Activated CD4-positive, alpha-beta T cell treated with anti-CD3 and anti-CD28 coated beads for 48 hours (primary cell): ENCODE results near the gene MYO15B.

Experiments
- DNase-seq: peaks from one replicate; pipeline ENCODE4 v3.0.0-alpha.2; 2020

MYO15B gene

DNA sequence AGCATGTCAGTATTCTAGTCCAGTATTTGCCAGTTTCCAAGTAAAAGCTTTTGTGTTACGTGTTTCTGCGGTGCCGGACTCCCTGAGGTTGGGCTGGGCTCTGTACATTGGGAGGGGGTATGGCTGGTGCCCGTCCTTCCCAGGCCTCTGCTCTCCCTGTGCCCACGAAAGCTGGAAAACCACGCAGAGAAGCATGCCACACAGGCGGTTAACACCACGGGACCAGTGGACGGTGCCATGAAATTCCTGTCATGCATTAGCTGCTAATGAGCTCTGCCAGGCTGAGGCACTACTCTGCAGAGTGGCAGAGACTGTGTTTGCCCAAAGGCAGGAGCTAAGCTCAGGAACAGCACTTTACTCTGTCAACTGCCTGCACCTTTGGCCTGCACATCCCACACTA lies 53.7 kb downstream of the MYO15B start:
- DNase-seq = no peak

DNA sequence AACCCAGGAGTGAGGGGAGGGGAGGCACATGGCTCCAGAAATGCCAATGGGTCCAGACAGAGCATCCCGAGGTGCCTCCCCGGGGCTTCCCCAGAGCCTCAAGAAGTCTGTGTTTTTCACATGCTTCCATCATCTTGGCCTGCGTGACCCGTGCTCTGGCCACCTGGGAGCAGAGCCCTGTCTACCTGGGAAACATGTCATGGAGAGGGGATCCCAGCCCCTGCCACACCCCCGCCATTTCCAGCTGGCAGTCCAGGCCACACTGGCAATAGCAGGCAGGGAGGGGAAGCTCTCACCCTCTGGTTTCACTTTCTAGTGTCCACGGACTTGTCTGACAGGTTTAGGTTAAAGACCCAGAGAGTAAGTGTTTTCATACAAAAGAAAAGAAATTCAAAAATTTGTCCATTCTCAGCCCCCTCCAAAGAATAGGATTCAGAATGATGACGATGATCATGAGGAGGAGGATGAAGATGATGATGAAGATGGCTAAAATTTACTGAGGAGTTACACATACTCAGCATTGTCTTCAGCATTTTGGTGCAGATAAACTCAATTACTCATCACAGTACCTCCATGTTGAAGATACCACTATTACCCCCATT lies 54.7 kb downstream of the MYO15B start:
- DNase-seq = no peak

DNA sequence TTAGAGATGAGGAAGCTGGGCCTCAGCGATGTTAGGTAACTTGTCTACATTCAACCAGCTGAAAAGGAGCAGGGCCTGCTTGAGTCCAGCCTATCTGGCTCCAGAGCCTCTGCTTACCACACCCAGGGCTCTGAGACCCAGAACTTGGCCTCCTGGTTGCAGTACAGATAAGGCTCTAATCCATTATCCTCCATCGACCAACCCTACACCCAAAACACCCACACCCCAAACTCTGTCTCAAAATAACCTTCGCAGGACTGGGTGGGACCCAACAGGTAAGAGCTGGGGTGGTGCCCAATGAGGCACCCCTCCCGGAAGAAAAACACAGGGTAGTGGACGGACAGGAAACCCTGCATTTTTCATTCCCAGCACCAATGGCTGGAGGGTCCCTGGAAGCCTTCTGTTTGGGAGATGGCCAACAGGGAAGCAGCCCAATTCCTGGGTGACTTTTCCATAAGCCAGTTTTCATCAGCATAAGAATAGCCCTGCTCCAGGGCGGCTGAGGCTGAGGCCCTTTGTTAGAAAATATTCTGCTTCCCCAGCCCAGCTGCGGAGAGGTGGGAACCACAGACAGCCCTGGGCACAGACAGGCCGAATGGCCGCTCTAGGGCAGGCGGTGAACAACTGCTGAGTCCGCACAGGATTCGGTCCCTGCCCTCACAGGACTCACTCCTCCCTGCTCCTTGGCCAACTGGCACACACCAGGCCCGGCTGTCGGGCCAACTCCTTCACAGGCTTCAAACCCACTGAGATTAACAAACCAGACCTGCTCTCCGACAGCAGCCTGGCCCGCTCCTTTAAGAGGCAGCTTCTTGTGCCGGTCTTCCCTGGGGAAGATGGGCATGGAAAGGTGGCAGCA lies 55.4 kb downstream of the MYO15B start:
- DNase-seq = no peak

DNA sequence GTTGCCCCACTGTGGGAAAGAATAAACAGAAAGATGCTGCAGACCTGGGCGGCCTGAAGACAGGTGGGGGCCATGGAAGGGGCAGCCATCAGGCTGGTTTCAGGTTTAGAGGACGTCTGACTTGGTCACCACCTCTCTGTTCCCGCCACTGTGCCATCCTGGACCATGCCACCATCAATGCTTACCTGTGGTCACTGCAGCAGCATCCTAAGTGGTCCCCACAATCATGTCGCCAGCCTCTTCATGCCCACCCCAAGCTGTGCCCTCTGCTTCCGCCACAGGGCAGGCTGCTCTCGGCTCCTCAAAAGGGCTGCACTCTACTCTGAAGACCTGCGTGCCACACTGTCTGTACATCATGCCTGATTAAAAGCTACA lies 56.0 kb downstream of the MYO15B start:
- DNase-seq = no peak

DNA sequence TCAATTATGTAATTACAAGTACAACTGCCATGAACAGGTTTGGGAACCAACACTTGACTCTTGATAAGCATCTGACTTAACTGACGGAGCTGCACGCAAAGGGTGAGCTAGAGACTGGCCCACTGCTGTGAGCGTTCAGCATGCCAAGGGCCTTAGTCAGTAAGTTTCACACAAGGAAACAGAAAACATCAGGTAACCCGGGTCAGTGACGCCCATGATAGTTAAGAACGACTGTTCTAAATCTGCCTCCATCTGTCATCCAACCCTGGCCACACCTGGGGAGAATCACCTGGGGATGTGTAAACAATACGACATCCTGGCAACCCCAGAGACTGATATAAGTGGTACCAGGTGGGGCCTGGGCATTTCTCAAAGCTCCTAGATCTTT lies 57.9 kb downstream of the MYO15B start:
- DNase-seq = no peak

DNA sequence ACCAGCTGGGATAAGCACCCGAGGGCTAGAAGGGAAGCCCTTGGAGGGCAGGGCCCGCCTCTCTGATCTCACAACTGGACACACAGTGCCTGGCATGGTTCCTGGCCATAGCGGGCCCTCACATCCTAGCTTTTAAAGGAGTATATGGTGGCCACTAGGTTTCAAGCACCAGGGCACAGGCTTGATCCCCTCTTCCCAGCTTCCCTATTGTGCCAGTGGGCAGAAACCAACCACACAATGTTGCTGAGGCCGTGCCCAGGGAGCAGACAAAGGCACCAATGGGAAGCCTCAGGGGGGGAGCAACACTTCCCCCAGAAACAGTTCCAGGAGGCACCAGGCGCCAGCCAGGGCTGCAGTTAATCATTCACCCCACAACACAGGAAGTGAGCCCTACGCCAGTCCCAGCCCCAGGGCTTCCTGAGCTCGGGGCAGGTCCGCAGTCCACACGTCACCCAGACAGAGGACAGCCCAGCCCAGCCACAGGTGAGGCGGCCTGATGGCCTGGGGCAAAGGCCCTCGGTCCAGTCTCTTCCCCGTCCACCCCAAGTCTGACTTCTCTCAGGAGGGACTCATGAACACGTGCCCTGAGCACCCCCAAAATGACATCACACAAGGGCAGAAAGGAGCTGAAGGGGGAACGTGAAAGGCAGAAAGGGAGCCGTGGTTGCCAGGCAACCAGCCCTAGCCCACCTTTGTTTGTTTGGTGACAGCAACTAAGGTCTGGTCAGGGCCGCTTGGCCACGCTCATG lies 58.5 kb downstream of the MYO15B start:
- no peak for DNase-seq

DNA sequence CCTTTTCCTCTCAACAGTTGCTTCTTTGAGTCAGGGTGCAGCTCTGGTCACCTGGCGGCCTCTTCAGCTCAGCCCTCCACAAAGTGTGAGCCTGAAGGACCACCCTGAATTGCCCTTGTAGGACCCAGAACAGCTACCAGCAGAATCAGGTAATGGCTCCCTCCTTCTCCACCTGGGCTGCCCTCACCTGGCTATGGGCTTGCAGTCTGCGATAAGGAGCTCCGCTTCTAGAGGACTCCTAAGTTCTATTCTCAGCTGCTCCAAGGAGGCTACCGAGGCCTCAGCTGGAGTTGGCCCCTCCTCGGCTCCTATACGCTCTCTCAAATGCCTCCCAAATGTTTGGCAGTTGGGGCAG lies 59.0 kb downstream of the MYO15B start:
- DNase-seq = no peak

DNA sequence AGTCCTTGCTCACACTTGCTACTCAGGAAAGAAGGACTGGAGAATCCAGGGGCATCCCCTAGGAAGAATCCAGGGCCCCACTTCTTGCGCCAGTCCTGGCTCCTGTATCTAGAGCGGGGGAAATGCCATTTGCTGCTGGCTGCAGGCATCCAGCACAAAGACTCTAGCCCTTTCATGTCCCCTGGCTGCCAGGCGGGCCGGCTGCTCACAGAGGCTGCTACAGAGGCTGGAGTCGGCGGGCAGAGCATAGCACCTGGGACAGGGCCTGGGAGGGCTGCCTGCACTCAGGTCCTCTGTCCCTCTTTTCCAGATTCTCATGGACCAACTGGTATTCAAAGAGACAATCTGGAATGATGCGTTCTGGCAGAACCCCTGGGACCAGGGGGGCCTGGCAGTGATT lies 59.5 kb downstream of the MYO15B start:
- DNase-seq = no peak

DNA sequence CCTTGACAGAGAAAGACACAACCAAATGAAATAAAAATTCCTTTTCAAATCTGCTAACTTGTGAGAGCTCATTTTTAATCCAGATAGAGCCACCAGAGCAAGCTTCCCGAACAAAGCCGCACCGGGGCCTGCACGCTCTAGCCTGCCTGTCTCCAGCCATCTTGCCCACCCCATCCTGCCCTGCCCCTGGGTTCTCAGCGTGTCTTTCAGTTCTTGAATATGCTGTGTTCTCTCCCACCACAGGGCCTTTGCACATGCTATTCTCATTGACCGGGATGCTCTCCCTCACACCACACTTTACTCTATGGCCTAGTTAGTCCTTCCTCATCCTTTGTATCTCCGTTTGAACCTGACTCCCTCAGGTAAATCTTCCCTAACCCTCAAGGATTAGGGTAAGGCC lies 60.3 kb downstream of the MYO15B start:
- DNase-seq = no peak

DNA sequence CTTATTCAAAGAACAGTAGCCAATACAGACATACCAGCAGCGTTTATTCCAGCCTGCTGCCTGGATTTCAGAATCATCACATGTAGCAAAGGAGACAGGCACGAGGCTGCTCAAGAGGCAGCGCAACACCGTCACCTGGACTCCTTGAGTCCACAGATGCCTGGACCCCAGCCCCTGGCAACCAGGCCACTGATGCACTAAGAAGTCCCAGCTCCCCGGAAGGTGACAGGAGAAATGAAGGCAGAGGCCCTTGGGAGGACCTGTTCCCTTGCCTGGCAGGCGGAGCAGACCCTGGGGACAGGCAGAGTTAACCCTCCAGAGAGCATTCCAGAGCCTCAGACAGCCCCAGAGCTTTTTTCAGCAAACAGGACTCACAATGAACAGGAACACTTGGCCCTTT lies 62.1 kb downstream of the MYO15B start:
- DNase-seq = no peak

DNA sequence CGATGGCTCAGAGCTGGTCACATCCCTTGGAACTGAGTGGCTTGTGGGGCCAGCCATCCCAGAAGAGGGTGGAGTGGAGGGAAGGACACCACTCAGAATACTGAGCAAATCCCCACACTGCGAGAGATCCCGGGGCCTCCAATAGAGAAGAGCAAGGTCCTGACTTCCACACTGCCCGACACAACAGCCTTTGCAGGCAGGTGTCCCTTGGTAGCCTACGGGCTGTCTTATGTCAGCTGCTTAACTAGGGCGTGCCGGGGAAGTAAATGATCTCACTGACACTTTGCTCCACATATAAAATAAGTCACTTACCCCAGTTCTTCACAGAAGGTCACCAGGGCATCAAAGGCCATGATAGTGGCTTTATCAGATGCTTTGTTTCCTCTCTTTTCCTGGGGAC lies 63.3 kb downstream of the MYO15B start:
- DNase-seq = no peak

DNA sequence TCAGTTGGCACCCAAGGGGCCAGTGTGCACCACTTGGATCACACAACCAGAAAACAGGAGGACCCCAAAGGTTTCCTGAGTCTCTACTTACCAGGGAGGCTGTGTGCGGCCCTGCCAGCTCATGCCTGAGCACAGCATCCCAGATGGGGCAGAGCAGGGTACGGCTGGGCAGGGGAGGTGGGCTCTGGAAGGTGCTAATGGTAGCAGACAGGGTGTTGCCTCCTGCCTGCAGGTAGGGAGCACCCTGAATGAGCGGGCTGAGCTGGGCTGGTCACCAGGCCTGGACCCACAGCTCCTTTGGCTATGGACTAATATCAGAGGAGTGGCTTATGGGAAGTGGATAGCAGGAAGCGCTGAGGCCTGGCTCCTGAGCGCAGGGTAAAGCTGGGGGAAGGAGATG lies 64.7 kb downstream of the MYO15B start:
- DNase-seq = no peak

DNA sequence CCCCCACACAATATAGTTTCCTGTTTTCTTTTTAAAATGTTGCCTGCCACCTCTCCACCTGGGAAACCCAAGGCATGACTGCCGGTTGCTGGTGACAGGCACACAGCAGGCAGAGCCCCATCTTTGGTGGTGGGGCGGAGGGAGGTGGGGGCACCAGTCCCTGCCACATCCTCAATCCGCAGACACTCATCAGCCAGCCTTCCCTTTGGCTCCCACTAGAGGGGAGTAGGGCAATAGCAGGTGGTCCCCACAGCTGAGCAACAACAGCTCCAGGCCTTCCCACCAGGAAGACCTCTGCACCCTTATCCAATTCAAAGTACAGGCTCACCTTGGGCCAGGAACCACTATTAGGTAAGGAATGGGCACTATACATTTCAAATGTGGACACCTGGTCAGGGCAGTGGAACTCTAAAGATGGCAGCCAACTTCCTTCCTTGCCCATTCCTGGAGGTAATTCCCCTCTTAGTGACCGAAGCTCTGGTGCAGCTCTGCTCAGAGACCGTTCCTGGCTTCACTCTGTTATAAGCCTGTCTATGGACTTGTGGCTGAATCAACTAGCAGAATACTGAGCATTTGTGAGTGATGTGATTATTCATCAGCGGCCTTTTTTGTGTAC lies 65.4 kb downstream of the MYO15B start:
- DNase-seq = peak; percentile 31

DNA sequence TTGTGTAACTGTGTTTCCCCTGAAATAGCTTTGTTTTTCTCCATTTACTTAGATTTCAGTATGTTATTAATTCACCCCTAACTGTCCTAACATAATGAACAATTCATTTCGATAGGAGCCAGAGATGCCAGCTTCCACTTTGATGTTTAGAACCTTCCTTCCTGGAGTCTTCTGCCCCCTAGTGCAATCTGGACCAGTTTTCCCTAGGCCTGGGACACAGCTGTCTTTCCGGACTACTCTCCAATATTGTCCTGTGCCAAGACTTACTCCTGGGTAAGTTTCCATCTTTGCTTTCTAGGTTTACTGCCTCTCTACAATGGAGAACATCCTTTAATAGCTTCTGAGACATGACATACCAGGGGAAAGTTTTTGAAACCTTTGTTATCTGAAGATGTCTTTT lies 66.6 kb downstream of the MYO15B start:
- DNase-seq = no peak

DNA sequence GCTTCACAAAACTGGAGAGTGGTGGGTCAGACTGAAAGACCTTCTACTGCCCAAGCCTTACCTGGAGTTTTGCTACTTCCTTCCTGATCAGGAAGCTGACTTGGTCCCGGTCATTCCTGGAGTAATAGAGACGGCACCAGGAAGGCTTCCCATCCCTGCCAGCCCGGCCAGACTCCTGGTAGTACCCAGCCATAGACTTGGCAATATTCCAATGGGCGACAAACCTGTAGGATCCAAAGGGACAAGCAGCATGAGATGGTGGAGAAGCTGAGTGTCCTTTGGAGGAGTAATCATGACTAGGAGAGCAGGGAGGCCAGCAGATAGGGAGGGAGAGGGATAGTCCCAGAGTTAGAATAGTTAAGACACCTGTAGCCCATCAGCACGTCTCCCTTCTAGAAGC lies 70.6 kb downstream of the MYO15B start:
- no peak for DNase-seq

DNA sequence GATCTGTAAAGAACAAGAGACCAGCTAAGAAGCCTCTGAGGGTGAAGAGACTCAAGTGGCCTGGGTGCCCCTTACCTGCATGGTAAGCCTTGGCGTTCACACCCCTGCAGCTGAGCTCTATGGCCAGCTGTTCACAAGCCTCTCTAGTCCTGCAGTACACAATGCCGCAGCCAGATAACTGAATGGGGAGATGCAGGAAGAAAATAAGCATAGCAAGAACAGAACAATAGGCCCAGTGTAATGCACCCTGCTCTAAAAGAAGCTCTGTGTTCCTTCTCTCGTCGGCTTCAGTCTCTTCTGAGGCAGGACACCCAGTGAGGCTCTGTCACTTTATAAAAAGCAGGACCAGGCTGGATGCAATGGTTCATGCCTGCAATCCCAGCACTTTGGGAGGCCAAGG lies 73.9 kb downstream of the MYO15B start:
- no peak for DNase-seq

DNA sequence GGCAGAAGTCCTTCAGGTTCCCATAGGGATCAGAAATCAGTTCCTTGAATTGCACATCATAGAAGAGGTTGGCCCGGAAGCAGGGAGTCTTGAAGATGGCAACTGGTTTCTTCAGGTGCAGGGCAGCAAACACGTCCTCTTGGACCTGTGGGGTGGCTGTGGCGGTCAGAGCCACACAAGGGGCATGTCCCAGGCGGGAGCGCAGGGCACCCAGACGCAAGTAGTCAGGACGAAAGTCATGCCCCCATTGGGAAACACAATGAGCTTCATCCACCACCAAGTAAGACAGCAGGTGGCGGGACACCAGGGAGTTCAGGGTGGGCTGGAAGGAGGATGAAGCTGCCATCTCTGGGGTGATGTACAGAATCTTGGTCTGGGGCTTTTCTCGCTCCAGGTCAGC lies 74.9 kb downstream of the MYO15B start:
- no peak for DNase-seq

DNA sequence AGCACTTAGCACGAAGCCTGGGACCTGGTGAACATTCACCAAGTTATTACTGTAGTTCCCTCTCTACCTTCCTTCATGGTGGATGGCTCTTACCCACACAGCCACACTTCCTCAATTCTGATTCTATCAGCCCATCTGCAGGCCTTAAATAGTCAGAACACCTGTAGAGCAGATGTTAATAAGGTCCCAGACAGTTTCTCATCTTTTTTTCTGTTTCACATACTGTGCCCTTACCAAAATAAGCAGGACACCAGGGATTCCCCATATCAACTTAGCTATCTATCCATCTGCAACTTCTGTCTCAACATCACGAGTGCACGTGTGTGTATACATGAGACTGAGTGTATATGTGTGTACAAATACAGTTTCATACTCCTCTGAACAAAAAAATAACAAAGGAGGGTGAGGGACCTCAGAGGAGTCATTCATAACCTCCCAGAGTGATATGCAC lies 76.5 kb downstream of the MYO15B start:
- DNase-seq = no peak

DNA sequence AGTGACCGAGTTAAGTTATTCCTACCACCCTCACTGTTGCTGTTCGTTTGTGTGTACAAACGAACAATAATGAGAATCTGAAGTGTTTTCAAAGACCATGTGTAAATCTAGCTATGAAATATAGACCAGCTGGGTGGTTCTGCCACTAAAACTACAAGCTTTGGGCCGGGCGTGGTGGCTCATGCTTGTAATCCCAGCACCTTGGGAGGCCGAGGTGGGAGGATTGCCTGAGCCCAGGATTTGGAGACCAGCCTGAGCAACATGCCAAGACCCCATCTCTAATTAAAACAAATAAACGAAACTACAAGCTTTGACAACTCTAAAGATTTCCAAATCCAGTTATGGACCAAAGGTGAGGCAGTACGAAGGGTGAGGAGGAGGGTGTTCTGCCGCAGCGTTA lies 78.4 kb downstream of the MYO15B start:
- DNase-seq = no peak

DNA sequence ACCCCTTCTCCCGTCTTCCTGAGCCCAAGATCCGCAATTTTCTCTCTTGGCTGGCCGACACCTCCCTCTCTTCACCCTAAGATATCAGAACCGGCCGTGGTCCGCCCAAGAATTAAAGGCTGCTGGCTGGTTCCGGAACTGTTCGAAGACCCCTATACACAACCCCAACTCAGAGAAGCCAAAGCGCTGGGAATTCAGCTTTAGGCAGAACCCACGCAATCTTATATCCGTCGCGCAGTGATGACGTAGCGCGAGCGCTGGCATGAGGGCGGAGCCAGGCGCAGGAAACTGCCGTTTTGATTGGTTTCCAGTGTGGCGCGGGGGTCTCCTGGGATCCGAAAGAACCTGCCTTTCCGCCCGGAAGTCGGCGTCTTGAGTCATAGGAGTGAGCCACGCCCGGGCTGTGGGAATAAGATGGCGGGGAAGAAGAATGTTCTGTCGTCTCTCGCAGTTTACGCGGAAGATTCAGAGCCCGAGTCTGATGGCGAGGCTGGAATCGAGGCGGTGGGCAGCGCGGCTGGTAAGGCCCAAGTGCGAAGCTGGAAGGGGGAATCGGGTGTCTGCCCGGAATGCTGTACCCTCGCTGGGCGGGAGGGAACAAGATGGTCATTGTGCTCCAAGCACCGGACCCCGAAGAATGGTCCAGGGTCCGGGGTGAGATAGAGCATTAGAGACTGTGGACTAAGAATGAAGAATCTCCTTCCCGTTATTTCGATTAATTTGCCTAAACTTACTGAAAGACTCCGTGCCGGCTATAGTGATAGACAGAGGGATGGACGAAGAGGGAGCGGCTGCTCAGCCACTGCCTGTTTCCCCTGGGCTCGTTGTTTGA lies 79.6 kb downstream of the MYO15B start, which contains the start of the genes RECQL5 and SAP30BP:
RECQL5 (minus strand) TSS at position 196 of the 832 bp plus-strand sequence. CDS start 597 bp downstream, outside the sequence.
SAP30BP (plus strand) TSS at position 380 of the 832 bp plus-strand sequence; CDS start at position 415, 35 bp downstream.
- DNase-seq = peak; percentile 98

DNA sequence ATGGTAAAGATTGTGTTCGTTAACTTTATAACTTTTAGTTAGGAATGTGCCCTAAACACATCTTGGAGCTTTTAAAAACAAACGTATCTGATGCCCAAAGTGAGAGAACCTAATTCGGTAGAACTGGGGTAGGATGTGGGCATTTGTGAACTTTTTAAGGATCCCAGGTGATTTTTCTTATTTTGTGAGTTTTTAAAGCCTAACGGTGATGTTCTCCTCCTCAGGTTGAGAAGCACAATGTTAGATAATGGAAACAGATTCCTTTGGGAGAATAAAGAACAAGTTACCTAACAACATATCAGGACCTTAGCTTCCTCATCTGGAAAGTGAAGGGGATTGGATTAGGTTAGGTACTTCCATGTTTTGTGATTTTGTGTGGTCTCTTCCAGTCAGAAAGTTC lies 80.2 kb downstream of the MYO15B start:
- DNase-seq = no peak

DNA sequence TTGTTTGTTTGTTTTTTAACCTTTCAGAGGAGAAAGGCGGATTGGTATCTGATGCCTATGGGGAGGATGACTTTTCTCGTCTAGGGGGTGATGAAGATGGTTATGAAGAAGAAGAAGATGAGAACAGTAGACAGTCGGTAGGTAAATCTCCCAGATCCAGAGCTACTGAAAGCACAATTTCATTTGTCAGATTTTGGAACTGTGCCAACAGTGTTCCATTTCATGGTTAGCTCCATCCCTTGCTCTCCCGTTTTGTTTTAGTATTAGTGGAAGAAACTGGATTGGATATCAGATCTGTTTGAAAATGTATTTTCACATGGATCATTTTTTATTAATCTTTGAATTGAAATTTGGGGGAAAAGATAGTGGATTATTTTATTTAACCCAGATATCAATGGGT lies 80.9 kb downstream of the MYO15B start:
- DNase-seq = no peak
